Hepatocyte (in vitro differentiated cells): ENCODE measurements around the gene GRXCR1.

ENCODE experiments used
- CTCF ChIP-seq: fragments of 200-600 bp; sonication (generic); IDR thresholded peaks from 2 replicates; pipeline ENCODE4 v1.5.1; 2016; ENCODE audit warnings: antibody characterized with exemption, mild to moderate bottlenecking; ENCODE audit not compliant: poor library complexity
- EZH2phosphoT487 ChIP-seq: fragments of 200-600 bp; sonication (generic); IDR thresholded peaks from one replicate; pipeline ENCODE4 v1.6.1; 2018; ENCODE audit warnings: antibody characterized with exemption, mild to moderate bottlenecking, low read depth, moderate library complexity; ENCODE audit not compliant: unreplicated experiment, severe bottlenecking

GRCh38 chr4:43041632-43042031 lies 149.1 kb downstream of the GRXCR1 start:
- TF ChIP-seq EZH2phosphoT487 (no peak), CTCF (no peak)
